ENCODE data around the gene MRGPRF. TPM values are rescaled to one million over a fixed set of nuclear protein-coding genes. Genes with fewer than 3 reads are reported as not detected.

MRGPRF gene
- total and polyA plus RNA-seq, 2 donors (not counting 1 experiment from before 2014, with no cell fraction given): not detected

DNA sequence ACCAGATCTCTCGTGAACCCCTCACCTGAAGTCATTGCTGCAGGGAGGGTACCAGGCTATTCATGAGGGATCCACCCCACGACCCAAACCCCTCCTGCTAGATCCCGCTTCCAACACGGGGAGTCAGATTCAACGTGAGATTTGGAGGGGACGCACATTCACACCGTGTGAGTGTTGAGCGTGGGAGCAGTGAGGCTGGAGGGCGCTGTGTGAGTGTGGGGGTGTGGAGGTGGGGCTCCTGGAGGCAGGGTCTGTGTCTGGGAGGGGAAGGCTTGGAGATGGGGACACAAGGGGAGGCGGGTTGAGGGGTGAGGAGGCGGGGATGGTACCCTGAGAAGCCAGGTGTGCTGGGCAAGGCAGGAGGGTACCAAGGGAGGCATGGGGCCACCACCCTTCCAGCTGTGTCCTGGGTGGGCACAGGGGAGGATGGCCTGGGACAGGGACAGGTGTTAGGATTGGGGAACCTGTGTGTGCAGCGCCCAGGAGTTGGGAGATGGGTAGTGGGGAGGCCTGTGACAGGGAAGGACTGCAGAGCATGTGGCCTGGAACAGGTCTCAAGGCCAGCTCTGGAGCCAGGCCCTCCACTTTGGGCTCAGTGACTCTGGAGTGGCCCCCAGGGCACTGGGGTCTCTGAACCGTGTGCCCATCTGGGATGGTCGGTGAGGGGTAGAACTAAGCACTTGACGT is 49.3 kb upstream of the MRGPRF start:
- H3K9me3 Mint-ChIP-seq (ENCODE audit: insufficient read depth): no peaks in the 10 kb centered on the region
- H2AFZ ChIP-seq (ENCODE audit: insufficient read depth, low read depth, low read length, poor library complexity, severe bottlenecking): no peak overlapping the region
- H3K27me3 ChIP-seq (replicated peaks in 1 of 4; ENCODE audit: control extremely low read depth in 1 of 4, control insufficient read depth in 3 of 4, insufficient read depth in 4 of 4, low read length in 3 of 4): no peaks in the 10 kb centered on the region
- H3K27ac Mint-ChIP-seq: no peak overlapping the region
- H3K4me1 Mint-ChIP-seq: peaks cover 4% of the 10 kb centered on the region
- no peak overlapping the region for H3K9ac ChIP-seq (ENCODE audit: low read length)
- no peaks in the 10 kb centered on the region for H3K9me3 ChIP-seq (ENCODE audit: control extremely low read depth in 1 of 3, control insufficient read depth in 2 of 3, insufficient read depth in 1 of 3, low read length in 2 of 3)
- ATAC-seq (ENCODE audit: low read depth) (no peak), DNase-seq (no peak)
- TF ChIP-seq, protein P1, sequence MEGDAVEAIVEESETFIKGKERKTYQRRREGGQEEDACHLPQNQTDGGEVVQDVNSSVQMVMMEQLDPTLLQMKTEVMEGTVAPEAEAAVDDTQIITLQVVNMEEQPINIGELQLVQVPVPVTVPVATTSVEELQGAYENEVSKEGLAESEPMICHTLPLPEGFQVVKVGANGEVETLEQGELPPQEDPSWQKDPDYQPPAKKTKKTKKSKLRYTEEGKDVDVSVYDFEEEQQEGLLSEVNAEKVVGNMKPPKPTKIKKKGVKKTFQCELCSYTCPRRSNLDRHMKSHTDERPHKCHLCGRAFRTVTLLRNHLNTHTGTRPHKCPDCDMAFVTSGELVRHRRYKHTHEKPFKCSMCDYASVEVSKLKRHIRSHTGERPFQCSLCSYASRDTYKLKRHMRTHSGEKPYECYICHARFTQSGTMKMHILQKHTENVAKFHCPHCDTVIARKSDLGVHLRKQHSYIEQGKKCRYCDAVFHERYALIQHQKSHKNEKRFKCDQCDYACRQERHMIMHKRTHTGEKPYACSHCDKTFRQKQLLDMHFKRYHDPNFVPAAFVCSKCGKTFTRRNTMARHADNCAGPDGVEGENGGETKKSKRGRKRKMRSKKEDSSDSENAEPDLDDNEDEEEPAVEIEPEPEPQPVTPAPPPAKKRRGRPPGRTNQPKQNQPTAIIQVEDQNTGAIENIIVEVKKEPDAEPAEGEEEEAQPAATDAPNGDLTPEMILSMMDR (IDR thresholded peaks at IDR 0.05): no peak
- no peak for TF ChIP-seq EZH2 (IDR thresholded peaks at IDR 0.05; ENCODE audit: borderline replicate concordance, insufficient read depth, low read depth, low read length, poor library complexity, severe bottlenecking)
- H3K27ac ChIP-seq (ENCODE audit: low read length in 2 of 2): no peak overlapping the region
- no peak overlapping the region for H3K4me2 ChIP-seq (replicated peaks; ENCODE audit: low read depth, low read length, poor library complexity, severe bottlenecking)
- POLR2A ChIA-PET: no interaction called here
- H4K20me1 ChIP-seq (ENCODE audit: control insufficient read depth, insufficient read depth, low read length, poor library complexity, severe bottlenecking): peaks cover 93% of the 10 kb centered on the region
- no peak overlapping the region for H3K4me3 ChIP-seq (ENCODE audit: control extremely low read depth in 1 of 5, extremely low read depth in 1 of 5, insufficient read depth in 1 of 5, low read depth in 2 of 5, low read length in 4 of 5)
- 97% methylated on average over 15 of the region's 15 CpGs for WGBS (ENCODE audit: insufficient coverage)
- H3K36me3 ChIP-seq (replicated peaks in 1 of 2; ENCODE audit: control extremely low read depth in 1 of 2, control insufficient read depth in 1 of 2, extremely low read depth in 1 of 2, insufficient read depth in 2 of 2, low read length in 1 of 2): peaks cover 2 to 44% of the 10 kb centered on the region in 2 experiments
- intact Hi-C loops (cut with micrococcal nuclease): no loop called here
- peaks cover 2 to 4% of the 10 kb centered on the region in 2 donors for H3K4me1 ChIP-seq (ENCODE audit: control insufficient read depth in 2 of 2, insufficient read depth in 2 of 2, low read length in 2 of 2)
- H3K27me3 Mint-ChIP-seq: no peaks in the 10 kb centered on the region
- peaks cover 72% of the 10 kb centered on the region for H3K79me2 ChIP-seq (ENCODE audit: control insufficient read depth, insufficient read depth, low read length)
- H3K4me3 Mint-ChIP-seq: no peak overlapping the region
- CTCF ChIA-PET: no interaction called here

DNA sequence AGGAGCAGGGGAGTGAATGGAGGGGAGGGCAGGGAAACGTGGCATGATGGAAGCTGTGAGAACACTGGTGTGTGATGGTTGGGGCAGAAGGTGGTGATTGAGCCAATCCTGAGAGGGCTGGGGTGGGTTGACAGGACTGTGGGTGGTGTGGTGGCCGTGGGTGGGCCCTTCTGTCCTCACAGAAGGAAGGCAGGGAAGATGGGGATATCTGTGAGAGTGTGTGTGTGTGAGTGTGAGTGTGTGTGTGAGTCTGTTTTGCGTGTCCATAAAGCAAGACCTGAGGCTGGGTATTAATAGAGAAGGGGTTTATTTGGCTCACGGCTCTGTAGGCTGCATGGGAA is 48.6 kb upstream of the MRGPRF start:
- Histone ChIP-seq H3K36me3 (replicated peaks in 1 of 2; ENCODE audit: control extremely low read depth in 1 of 2, control insufficient read depth in 1 of 2, extremely low read depth in 1 of 2, insufficient read depth in 2 of 2, low read length in 1 of 2) (peaks cover 2 to 44% of the 10 kb centered on the region in 2 experiments), H3K9me3 (ENCODE audit: control extremely low read depth in 1 of 3, control insufficient read depth in 2 of 3, insufficient read depth in 1 of 3, low read length in 2 of 3) (no peaks in the 10 kb centered on the region), H3K27ac (ENCODE audit: low read length in 2 of 2) (no peak overlapping the region), H3K4me3 (ENCODE audit: control extremely low read depth in 1 of 5, extremely low read depth in 1 of 5, insufficient read depth in 1 of 5, low read depth in 2 of 5, low read length in 4 of 5) (no peak overlapping the region), H3K27me3 (replicated peaks in 1 of 4; ENCODE audit: control extremely low read depth in 1 of 4, control insufficient read depth in 3 of 4, insufficient read depth in 4 of 4, low read length in 3 of 4) (no peaks in the 10 kb centered on the region), H3K4me1 (ENCODE audit: control insufficient read depth in 2 of 2, insufficient read depth in 2 of 2, low read length in 2 of 2) (peaks cover 8 to 10% of the 10 kb centered on the region in 2 donors), H3K4me2 (replicated peaks; ENCODE audit: low read depth, low read length, poor library complexity, severe bottlenecking) (no peak overlapping the region), H3K79me2 (ENCODE audit: control insufficient read depth, insufficient read depth, low read length) (peaks cover 76% of the 10 kb centered on the region), H2AFZ (ENCODE audit: insufficient read depth, low read depth, low read length, poor library complexity, severe bottlenecking) (no peak overlapping the region), H3K9ac (ENCODE audit: low read length) (no peak overlapping the region), H4K20me1 (ENCODE audit: control insufficient read depth, insufficient read depth, low read length, poor library complexity, severe bottlenecking) (peaks cover 93% of the 10 kb centered on the region)
- TF ChIP-seq EZH2 (IDR thresholded peaks at IDR 0.05; ENCODE audit: borderline replicate concordance, insufficient read depth, low read depth, low read length, poor library complexity, severe bottlenecking): no peak
- TF ChIP-seq, protein P1 (IDR thresholded peaks at IDR 0.05): no peak
- Mint-ChIP-seq H3K9me3 (ENCODE audit: insufficient read depth) (no peaks in the 10 kb centered on the region), H3K4me3 (no peak overlapping the region), H3K27ac (no peak overlapping the region), H3K4me1 (peaks cover 7% of the 10 kb centered on the region), H3K27me3 (no peaks in the 10 kb centered on the region)
- POLR2A ChIA-PET: no interaction called here
- CTCF ChIA-PET: interaction anchor here (1.0 kb wide), 1 partner anchor 581 kb away, joined by 3 read pairs; no protein-coding TSS in a partner anchor
- DNase-seq: no peak
- ATAC-seq (ENCODE audit: low read depth): no peak
- intact Hi-C loops (cut with micrococcal nuclease): no loop called here
- 80% methylated on average over 4 of the region's 4 CpGs for WGBS (ENCODE audit: insufficient coverage)

Measured in B cell (primary cell).